GM12891 (cell line): ENCODE results near the gene NECAP2.

ENCODE experiments used
- DNase-seq: peaks from one replicate; pipeline ENCODE4 v3.0.0; 2011; ENCODE audit warnings: low spot score; ENCODE audit not compliant: insufficient read length
- FAIRE-seq: peaks from 2 replicates; lab custom pipeline; 2011; peaks lifted over from hg19 to GRCh38; lab: Jason Lieb, UNC
- PAX5 ChIP-seq: IDR thresholded peaks from 2 replicates; pipeline ENCODE4 v1.6.1; 2011; ENCODE audit warnings: low read length, moderate library complexity, mild to moderate bottlenecking; ENCODE audit not compliant: insufficient read depth, severe bottlenecking
- POLR2A ChIP-seq: IDR thresholded peaks from 2 replicates; pipeline ENCODE4 v1.6.1; 2011; ENCODE audit warnings: low read depth, low read length, control low read depth
- POLR2AphosphoS5 ChIP-seq: IDR thresholded peaks from 2 replicates; pipeline ENCODE4 v1.6.1; 2011; ENCODE audit warnings: low read depth, low read length, control low read depth
- POU2F2 ChIP-seq: IDR thresholded peaks from 2 replicates; pipeline ENCODE4 v1.6.1; 2011; ENCODE audit warnings: low read depth, mild to moderate bottlenecking, control low read depth, low read length, moderate library complexity
- SPI1 ChIP-seq: IDR thresholded peaks from 2 replicates; pipeline ENCODE4 v1.6.1; 2011; ENCODE audit warnings: low read depth, low read length, control low read depth
- TAF1 ChIP-seq: IDR thresholded peaks from 2 replicates; pipeline ENCODE4 v1.6.1; 2011; ENCODE audit warnings: low read depth, low read length, control low read depth

Gene NECAP2

DNA sequence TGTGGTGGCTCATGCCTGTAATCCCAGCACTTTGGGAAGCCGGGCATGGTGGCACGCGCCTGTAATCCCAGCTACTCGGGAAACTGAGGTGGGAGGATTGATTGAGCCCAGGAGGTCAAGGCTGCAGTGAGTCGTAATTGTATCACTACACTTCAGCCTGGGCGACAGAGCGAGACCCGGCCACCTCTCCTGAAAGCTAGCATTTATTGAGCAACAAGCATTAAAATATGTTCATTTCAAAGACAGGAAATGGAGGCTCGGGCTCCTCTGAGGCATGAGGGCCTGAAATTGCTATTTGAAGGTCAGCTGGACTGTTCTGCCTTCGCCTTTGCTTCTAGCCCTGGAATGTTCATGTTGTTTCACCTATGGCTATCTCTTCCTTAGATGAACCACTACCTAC lies 37.8 kb upstream of the NECAP2 start:
- FAIRE-seq (no peak), DNase-seq (no peak)
- TF ChIP-seq POU2F2 (no peak), POLR2AphosphoS5 (no peak), POLR2A (no peak), SPI1 (no peak), TAF1 (no peak), PAX5 (no peak)

DNA sequence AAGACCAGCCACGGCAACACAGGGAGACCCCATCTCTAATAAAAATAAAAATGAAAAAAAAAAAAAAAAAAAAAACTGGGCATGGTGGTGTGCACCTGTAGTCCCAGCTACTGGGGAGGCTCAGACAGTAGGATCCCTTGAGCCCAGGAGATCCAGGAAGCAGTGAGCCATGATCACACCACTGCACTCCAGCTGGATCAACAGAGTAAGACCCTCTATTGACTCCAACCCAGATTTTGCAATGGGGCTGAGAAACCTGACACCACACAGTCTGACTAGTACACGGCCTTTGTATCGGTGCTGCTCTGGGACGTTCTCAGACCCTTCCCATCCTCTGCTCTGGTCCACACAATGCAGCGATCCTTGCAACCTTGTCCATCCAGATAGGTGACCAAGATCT lies 35.1 kb upstream of the NECAP2 start:
- FAIRE-seq, result no peak

DNA sequence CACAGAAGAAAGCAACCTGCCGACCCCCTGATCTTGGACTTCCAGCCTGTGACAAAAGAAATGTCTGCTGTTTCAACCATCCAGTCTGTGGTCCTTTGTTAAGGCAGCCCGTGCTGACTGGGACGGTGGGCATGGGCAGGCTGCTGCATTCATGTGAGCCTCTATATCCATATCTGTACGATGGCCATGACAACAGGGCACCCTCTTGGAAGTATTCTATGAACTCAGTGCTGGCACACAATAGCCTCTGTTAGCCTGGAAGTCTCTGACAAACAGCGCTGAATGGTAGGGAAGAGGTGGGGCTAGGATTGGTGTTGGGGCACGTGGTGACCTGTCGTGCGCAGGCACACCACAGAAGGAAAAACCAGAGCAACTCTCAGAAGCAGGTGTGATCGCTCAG lies 33.7 kb upstream of the NECAP2 start:
- TF ChIP-seq PAX5 (no peak), TAF1 (no peak), POU2F2 (no peak), POLR2A (no peak), POLR2AphosphoS5 (no peak), SPI1 (no peak)
- DNase-seq (no peak), FAIRE-seq (no peak)

More for the DNA sequence above, 35.1 kb upstream of the NECAP2 start:
- no peak for DNase-seq
- TF ChIP-seq PAX5 (no peak), POLR2A (no peak), POLR2AphosphoS5 (no peak), SPI1 (no peak), POU2F2 (no peak), TAF1 (no peak)

DNA sequence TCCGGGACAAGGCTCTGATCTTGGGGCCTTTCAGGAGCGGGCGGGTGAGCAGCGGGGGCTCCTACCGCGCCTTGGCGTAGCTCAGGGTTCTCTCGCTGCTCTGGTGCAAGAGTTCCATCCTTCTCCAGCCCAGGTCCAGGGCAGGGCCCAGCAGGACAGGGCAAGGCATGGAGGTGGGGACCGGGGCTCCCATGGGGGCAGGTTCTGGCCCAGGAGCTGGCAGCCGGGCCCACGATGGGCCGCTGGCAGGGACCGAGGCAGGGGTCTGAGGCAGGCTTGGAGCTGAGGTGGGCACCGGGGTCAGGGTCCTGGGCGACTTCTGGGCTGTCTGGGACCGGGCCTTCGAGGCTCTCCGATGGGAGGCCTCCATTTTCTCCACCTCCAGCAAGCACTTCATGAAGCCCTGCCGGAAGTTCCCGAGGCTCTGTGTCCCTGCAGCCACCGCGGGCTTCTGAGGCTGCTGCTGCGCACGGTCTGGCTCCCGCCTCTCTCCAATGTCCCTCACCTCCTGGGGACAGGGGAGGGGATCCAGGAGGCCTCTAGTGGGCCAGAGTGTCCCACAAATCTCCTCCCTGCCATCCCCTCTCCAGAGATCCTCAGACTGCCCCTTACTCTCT lies 30.9 kb upstream of the NECAP2 start:
- no peak for FAIRE-seq
- TF ChIP-seq TAF1 (no peak), SPI1 (no peak), POU2F2 (no peak), POLR2A (no peak), POLR2AphosphoS5 (no peak), PAX5 (no peak)
- no peak for DNase-seq

DNA sequence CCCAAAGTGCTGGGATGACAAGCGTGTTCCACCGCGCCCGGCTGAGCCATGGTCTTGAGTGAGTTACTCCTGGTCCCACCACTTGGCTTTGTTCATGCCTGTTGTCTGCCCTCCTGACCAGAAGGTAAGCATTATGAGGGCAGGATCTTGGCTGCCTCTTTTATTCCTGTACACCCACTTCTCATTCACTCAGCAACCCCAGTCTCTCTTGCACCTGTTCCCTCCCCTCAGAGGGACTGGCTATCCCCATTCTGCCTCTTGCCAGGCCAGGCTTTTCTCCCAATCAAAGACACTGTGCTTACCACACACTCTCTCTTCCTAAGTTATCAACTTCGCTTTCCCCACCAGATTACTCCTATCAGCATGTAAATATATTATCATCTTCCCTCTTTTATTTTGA lies 29.7 kb upstream of the NECAP2 start:
- FAIRE-seq (no peak), DNase-seq (no peak)
- no peak for TF ChIP-seq PAX5

DNA sequence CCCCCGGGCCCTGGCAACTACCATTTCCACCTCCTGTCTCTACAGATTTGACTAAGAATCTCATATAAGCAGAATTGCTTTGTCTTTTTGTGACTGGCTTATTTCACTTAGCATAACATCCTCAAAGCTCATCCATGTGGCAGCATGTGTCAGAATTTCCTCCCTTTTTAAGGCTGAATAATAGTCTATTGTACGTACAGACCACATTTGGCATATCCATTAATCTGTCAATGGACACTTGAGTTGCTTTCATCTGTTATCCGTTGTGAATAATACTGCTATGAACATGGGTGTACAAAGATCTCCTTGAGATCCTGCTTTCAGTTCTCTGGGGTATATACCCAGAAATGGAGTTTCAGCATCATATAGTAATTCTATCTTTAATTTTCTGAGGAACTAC lies 27.3 kb upstream of the NECAP2 start:
- TF ChIP-seq TAF1 (no peak), PAX5 (no peak), POLR2A (no peak), POLR2AphosphoS5 (no peak), POU2F2 (no peak), SPI1 (no peak)
- no peak for DNase-seq
- FAIRE-seq, result no peak

DNA sequence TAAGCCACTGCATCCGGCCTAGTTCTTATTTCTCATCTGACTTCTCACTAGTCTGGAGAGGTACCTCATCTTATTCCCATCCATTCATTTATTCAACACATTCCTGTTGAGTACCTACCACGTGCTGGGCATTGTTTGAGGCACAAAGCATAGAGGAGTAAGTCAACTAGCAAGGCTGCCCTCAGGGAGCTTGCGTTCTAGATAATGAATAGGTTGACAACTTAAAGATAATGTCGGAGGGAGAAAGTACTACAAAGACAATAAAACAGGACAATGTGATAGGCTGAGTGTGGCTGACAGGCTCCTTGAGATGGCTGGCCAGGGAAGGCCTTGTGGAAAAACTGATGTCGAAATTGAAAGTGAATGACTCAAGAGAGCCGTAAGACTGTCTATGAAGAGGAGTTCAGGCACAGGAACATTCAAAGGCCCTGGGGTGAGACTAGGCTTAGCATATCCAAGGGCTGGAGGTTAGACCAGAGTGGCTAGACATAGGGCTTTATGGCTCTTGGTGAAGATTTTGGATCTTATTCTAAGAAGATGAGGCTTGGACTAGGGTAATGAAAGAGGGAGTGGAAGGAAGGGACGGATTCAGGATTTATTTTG lies 21.6 kb upstream of the NECAP2 start:
- no peak for FAIRE-seq
- DNase-seq, result no peak
- TF ChIP-seq PAX5 (no peak), SPI1 (no peak), POLR2AphosphoS5 (no peak), POU2F2 (no peak), TAF1 (no peak), POLR2A (no peak)

DNA sequence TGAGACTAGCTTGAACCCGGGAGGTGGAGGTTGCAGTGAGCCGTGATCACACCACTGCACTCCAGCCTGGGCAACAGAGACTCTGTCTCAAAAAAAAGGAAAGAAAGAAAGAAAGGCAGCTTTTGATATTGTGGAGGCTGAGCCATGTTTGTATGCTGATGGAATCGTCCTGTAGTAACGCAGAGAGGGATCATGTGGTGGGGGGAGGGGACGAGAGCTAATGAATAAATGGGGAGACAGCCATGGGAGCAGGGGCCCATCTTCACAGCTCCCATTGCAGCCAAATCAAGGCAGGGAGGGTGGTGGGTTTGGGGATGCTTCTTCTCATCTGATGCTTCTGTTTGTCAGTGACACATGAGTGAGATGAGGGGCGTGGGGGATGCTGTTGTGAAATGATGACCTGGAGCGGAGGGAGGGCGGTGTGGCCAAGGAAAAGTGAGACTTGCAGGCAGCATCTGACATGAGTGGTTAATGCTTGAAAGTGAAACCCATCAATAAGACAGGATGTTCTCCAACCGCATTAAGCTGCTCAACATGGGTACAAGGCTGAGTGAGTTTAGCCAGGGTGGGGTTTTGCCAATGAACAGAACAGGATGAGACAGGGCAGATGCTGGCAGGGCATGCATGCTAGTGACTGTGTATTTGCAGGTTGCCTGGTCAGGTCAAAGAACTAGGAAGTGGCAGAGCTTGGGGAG lies 20.0 kb upstream of the NECAP2 start:
- no peak for TF ChIP-seq POLR2A
- no peak for TF ChIP-seq SPI1
- no peak for TF ChIP-seq POLR2AphosphoS5
- TF ChIP-seq PAX5, result no peak
- TF ChIP-seq POU2F2, result no peak
- TF ChIP-seq TAF1, result no peak
- FAIRE-seq (peak; percentile 100), DNase-seq (peak; percentile 63)

DNA sequence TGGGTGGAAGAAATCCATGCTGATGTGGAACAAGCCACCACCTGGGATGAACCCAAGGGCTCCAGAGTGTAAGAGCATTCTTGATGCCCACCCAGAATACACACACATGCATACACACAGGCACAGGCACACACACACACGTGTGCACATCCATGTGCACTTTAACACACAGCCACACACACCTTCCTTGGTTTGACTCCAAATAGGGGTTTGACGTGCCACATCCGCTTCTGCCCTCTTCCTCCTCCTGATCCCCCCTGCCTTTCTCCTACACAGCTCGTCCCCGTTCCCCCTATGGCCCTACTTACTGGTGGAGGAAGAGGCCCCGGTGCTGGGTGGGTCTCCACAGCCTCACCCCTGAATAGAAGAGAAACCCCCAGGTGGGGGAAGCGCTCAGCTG lies 19.3 kb upstream of the NECAP2 start:
- no peak for TF ChIP-seq TAF1
- TF ChIP-seq POU2F2, result no peak
- no peak for TF ChIP-seq POLR2A
- TF ChIP-seq POLR2AphosphoS5, result no peak
- TF ChIP-seq SPI1, result no peak
- TF ChIP-seq PAX5, result no peak
- DNase-seq (no peak), FAIRE-seq (no peak)
